ENCODE measurements around the gene PRR7.

The PRR7 gene

GRCh38 chr5:177444106-177445051, 2.2 kb upstream of the PRR7 start:
- no peak for DNase-seq
- Histone ChIP-seq H3K4me3 (ENCODE audit: low read depth, low read length) (no peak overlapping the region), H3K4me1 (peaks cover 23% of the 10 kb centered on the region), H3K9me3 (no peaks in the 10 kb centered on the region), H3K36me3 (peaks cover 16% of the 10 kb centered on the region), H3K27me3 (no peaks in the 10 kb centered on the region)
- no peak for TF ChIP-seq CTCF (IDR thresholded peaks at IDR 0.05; ENCODE audit: low read depth, low read length)

GRCh38 chr5:177445052-177445916, 1.3 kb upstream of the PRR7 start:
- Histone ChIP-seq H3K27me3 (no peaks in the 10 kb centered on the region), H3K4me1 (peaks cover 21% of the 10 kb centered on the region), H3K36me3 (peaks cover 13% of the 10 kb centered on the region), H3K4me3 (ENCODE audit: low read depth, low read length) (peak overlapping the region; percentile 66), H3K9me3 (no peaks in the 10 kb centered on the region)
- no peak for DNase-seq
- no peak for TF ChIP-seq CTCF (IDR thresholded peaks at IDR 0.05; ENCODE audit: low read depth, low read length)

- Histone ChIP-seq H3K9me3 (no peaks in the 10 kb centered on the region), H3K4me1 (peaks cover 19% of the 10 kb centered on the region), H3K36me3 (peaks cover 11% of the 10 kb centered on the region), H3K4me3 (ENCODE audit: low read depth, low read length) (peak overlapping the region; percentile 66), H3K27me3 (no peaks in the 10 kb centered on the region)
- no peak for DNase-seq
- TF ChIP-seq CTCF (IDR thresholded peaks at IDR 0.05; ENCODE audit: low read depth, low read length): no peak
Observed at GRCh38 chr5:177445917-177446199, 756 bp upstream of the PRR7 start.

GRCh38 chr5:177447066-177447610, 524 bp downstream of the PRR7 start:
- no peak for TF ChIP-seq CTCF (IDR thresholded peaks at IDR 0.05; ENCODE audit: low read depth, low read length)

GRCh38 chr5:177447611-177448243, 1.1 kb downstream of the PRR7 start:
- H3K4me3 ChIP-seq (ENCODE audit: low read depth, low read length): peak overlapping the region; percentile 66
- H3K36me3 ChIP-seq: peaks cover 8% of the 10 kb centered on the region; the same call in 1 of the 2 replicates
- DNase-seq: peak; percentile 71
- H3K4me1 ChIP-seq: peaks cover 19% of the 10 kb centered on the region
- no peaks in the 10 kb centered on the region for H3K27me3 ChIP-seq
- H3K9me3 ChIP-seq: no peaks in the 10 kb centered on the region
- no peak for TF ChIP-seq CTCF (IDR thresholded peaks at IDR 0.05; ENCODE audit: low read depth, low read length)

More at GRCh38 chr5:177447066-177447610, 524 bp downstream of the PRR7 start:
- H3K27me3 ChIP-seq: no peaks in the 10 kb centered on the region
- peaks cover 11% of the 10 kb centered on the region; the same call in 1 of the 2 replicates for H3K36me3 ChIP-seq
- peak overlapping the region; percentile 66 for H3K4me3 ChIP-seq (ENCODE audit: low read depth, low read length)
- peaks cover 19% of the 10 kb centered on the region for H3K4me1 ChIP-seq
- no peaks in the 10 kb centered on the region for H3K9me3 ChIP-seq
- peak; percentile 87 for DNase-seq
